ENCODE data around the gene NRP1.

GRCh38 chr10:33178026-33178755 lies 156.3 kb downstream of the NRP1 start:
- no peak for TF ChIP-seq CTCF (conservative IDR thresholded peaks at IDR 0.05 in 1 of 2, IDR thresholded peaks at IDR 0.05 in 1 of 2; ENCODE audit: extremely low read depth in 1 of 2, insufficient read depth in 1 of 2, low read depth in 1 of 2, low read length in 2 of 2)
- TF ChIP-seq EZH2 (IDR thresholded peaks at IDR 0.05; ENCODE audit: borderline replicate concordance, low read length), result no peak

Measured in mammary epithelial cell (primary cell).